ENCODE data around the gene PHYKPL.

PHYKPL gene

GRCh38 chr5:178203670-178204181 lies 28.9 kb downstream of the PHYKPL start:
- peaks cover 5% of the 10 kb centered on the region for H3K4me1 ChIP-seq (ENCODE audit: low read depth, poor library complexity, severe bottlenecking)
- H2AFZ ChIP-seq (ENCODE audit: low read depth): peak overlapping the region; percentile 76
- peaks cover 5% of the 10 kb centered on the region; the same call in 1 of the 2 replicates for H3K36me3 ChIP-seq (ENCODE audit: insufficient read depth)
- peaks cover 35% of the 10 kb centered on the region for H4K20me1 ChIP-seq (ENCODE audit: insufficient read depth)
- TF ChIP-seq, protein P1, sequence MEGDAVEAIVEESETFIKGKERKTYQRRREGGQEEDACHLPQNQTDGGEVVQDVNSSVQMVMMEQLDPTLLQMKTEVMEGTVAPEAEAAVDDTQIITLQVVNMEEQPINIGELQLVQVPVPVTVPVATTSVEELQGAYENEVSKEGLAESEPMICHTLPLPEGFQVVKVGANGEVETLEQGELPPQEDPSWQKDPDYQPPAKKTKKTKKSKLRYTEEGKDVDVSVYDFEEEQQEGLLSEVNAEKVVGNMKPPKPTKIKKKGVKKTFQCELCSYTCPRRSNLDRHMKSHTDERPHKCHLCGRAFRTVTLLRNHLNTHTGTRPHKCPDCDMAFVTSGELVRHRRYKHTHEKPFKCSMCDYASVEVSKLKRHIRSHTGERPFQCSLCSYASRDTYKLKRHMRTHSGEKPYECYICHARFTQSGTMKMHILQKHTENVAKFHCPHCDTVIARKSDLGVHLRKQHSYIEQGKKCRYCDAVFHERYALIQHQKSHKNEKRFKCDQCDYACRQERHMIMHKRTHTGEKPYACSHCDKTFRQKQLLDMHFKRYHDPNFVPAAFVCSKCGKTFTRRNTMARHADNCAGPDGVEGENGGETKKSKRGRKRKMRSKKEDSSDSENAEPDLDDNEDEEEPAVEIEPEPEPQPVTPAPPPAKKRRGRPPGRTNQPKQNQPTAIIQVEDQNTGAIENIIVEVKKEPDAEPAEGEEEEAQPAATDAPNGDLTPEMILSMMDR (conservative IDR thresholded peaks at IDR 0.05; ENCODE audit: low read depth, low read length): no peak
- H3K9ac ChIP-seq: peak overlapping the region; percentile 90
- peaks cover 43% of the 10 kb centered on the region for H3K79me2 ChIP-seq (ENCODE audit: insufficient read depth, low read depth)
- peak overlapping the region; percentile 79 for H3K27ac ChIP-seq
- H3K4me2 ChIP-seq: 0 out of 2 replicates have a peak overlapping the region, but pooled peaks have one; percentile 25
- H3K27me3 ChIP-seq (ENCODE audit: insufficient read depth, low read depth): no peaks in the 10 kb centered on the region
- H3K4me3 ChIP-seq (IDR thresholded peaks at IDR 0.05; ENCODE audit: insufficient read depth, low read depth, low read length): no peak overlapping the region

GRCh38 chr5:178202541-178202940 lies 30.1 kb downstream of the PHYKPL start:
- Histone ChIP-seq H2AFZ (ENCODE audit: low read depth) (no peak overlapping the region), H3K27me3 (ENCODE audit: insufficient read depth, low read depth) (no peaks in the 10 kb centered on the region), H3K36me3 (ENCODE audit: insufficient read depth) (peaks cover 5% of the 10 kb centered on the region; the same call in 1 of the 2 replicates), H3K4me1 (ENCODE audit: low read depth, poor library complexity, severe bottlenecking) (peaks cover 5% of the 10 kb centered on the region), H3K4me3 (IDR thresholded peaks at IDR 0.05; ENCODE audit: insufficient read depth, low read depth, low read length) (no peak overlapping the region), H3K79me2 (ENCODE audit: insufficient read depth, low read depth) (peaks cover 32% of the 10 kb centered on the region), H4K20me1 (ENCODE audit: insufficient read depth) (peaks cover 23% of the 10 kb centered on the region), H3K27ac (no peak overlapping the region), H3K4me2 (no peak overlapping the region), H3K9ac (no peak overlapping the region)
- TF ChIP-seq, protein P1 (conservative IDR thresholded peaks at IDR 0.05; ENCODE audit: low read depth, low read length): no peak

- Histone ChIP-seq H3K4me3 (IDR thresholded peaks at IDR 0.05; ENCODE audit: insufficient read depth, low read depth, low read length) (no peak overlapping the region), H3K9ac (no peak overlapping the region), H3K4me2 (no peak overlapping the region), H3K36me3 (ENCODE audit: insufficient read depth) (peaks cover 5% of the 10 kb centered on the region; the same call in 1 of the 2 replicates), H3K4me1 (ENCODE audit: low read depth, poor library complexity, severe bottlenecking) (peaks cover 5% of the 10 kb centered on the region), H4K20me1 (ENCODE audit: insufficient read depth) (peaks cover 17% of the 10 kb centered on the region), H3K27ac (no peak overlapping the region), H2AFZ (ENCODE audit: low read depth) (no peak overlapping the region), H3K79me2 (ENCODE audit: insufficient read depth, low read depth) (peaks cover 25% of the 10 kb centered on the region), H3K27me3 (ENCODE audit: insufficient read depth, low read depth) (no peaks in the 10 kb centered on the region)
- TF ChIP-seq, protein P1 (conservative IDR thresholded peaks at IDR 0.05; ENCODE audit: low read depth, low read length): no peak
These were observed 30.7 kb downstream of the PHYKPL start for GRCh38 chr5:178201927-178202235.

DNA sequence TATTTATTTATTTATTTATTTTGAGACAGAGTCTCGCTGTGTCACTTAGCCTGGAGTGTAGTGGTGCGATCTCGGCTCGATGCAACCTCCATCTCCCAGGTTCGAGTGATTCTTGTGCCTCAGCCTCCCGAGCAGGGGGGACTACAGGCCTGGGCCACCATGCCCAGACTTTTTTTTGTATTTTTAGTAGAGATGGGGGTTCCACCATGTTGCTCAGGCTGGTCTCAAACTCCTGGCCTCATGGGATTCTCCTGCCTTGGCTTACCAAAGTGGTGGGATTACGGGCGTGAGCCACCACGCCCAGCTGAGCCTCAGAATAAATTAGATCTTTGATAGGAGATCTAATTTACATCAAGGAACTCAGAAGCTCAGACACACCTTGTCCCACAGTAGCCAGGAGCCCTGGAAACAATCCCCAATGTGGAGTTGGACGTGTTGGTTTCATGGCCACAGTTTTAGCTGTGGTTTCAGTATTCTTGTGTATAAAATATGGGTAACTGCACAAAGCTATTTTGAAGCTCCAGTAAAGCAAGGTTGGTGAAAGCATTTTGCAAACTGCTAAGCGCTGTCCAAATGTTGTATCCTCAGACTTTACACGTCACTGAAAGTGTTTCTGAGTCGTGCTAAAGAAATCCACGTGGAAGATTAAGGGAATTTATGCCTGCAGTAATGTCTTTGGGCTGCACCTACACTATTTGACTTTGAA lies 31.2 kb downstream of the PHYKPL start:
- Histone ChIP-seq H3K9ac (no peak overlapping the region), H3K36me3 (ENCODE audit: insufficient read depth) (peaks cover 5% of the 10 kb centered on the region; the same call in 1 of the 2 replicates), H3K79me2 (ENCODE audit: insufficient read depth, low read depth) (peaks cover 20% of the 10 kb centered on the region), H3K4me2 (no peak overlapping the region), H3K4me3 (IDR thresholded peaks at IDR 0.05; ENCODE audit: insufficient read depth, low read depth, low read length) (no peak overlapping the region), H3K27me3 (ENCODE audit: insufficient read depth, low read depth) (no peaks in the 10 kb centered on the region), H4K20me1 (ENCODE audit: insufficient read depth) (peaks cover 12% of the 10 kb centered on the region), H3K27ac (no peak overlapping the region), H3K4me1 (ENCODE audit: low read depth, poor library complexity, severe bottlenecking) (peaks cover 2% of the 10 kb centered on the region), H2AFZ (ENCODE audit: low read depth) (no peak overlapping the region)
- TF ChIP-seq, protein P1 (conservative IDR thresholded peaks at IDR 0.05; ENCODE audit: low read depth, low read length): no peak

Data from KMS-11 (cell line).